Measurements from ENCODE around the gene LCTL.
A peak's percentile ranks its signal among the peaks of the same experiment; 100 is the strongest.

Gene LCTL, protein sequence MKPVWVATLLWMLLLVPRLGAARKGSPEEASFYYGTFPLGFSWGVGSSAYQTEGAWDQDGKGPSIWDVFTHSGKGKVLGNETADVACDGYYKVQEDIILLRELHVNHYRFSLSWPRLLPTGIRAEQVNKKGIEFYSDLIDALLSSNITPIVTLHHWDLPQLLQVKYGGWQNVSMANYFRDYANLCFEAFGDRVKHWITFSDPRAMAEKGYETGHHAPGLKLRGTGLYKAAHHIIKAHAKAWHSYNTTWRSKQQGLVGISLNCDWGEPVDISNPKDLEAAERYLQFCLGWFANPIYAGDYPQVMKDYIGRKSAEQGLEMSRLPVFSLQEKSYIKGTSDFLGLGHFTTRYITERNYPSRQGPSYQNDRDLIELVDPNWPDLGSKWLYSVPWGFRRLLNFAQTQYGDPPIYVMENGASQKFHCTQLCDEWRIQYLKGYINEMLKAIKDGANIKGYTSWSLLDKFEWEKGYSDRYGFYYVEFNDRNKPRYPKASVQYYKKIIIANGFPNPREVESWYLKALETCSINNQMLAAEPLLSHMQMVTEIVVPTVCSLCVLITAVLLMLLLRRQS

DNA sequence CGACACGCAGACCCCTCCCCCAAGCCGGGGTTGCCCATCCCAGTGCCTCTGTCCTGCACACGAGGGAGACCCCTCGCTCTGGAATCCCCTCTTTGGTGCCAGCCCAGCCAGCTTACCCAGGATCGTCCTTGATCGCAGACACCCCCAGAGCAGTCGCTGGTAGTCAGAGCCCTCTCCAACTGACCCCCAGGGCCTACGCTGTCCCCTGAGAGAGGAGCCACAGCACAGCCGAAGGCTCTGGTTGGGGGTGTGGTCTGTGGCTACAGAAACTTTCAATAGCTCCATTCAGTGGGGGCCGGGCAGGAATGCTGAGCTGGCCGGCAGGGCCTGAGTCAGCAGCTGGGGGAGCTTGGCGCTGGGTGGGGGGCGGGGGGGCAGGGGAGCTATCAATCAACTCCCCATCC is at the start of gene LCTL:
Gene LCTL, minus strand, starts transcription at position 258 of the 404 bp plus-strand sequence. CDS start 633 bp downstream, outside the sequence.
- no peaks in the 10 kb centered on the region for H3K36me3 ChIP-seq (ENCODE audit: insufficient read depth, low read length)
- peak within 1 kb of the TSS; percentile 33 for H3K4me3 ChIP-seq (ENCODE audit: low read length)
- H2AFZ ChIP-seq (ENCODE audit: low read depth, low read length), result peak within 1 kb of the TSS; percentile 55
- H3K4me1 ChIP-seq (ENCODE audit: insufficient read depth, low read length), result peaks cover 12% of the 10 kb centered on the region
- no peaks in the 10 kb centered on the region for H3K27me3 ChIP-seq (ENCODE audit: insufficient read depth, low read length)
- H3K9me3 ChIP-seq (ENCODE audit: low read length), result no peaks in the 10 kb centered on the region

DNA sequence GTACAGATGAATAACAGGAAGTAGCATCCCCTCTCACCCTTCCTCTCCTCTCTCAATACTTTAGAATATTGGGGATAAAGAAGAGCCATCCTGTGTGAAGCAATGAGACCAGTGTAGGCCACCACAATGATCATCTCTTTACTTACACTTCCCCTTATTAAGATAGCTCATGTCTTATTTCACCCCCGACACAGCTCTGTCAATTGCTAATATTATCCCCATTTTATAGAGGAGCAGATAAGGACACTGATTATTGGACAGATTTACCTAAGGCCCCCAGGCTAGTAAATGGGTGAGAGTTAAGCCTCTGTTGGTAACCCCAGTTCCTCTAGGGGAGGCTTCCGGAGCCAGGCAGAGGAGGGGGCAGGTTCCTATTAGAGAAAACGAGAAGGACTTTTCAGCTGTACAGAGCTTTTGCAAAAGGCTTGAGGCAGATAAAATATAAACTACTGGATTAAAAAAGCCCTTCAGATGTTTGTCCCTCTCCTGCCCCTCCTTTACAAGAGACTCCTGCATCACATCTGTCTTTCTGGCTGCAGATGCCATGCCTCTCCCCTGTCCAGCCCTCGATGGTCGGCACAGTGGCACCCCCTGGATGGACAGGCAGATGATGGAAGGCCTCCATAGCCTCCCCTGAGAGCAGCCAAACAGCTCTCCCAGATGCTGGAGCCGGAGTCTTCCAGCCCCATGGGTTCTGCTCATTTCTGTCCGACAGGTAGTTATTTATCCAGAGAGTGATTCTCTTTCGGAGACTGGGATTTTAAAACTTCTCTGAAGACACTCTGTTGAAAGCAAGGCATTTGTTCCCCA is 49.4 kb upstream of the LCTL start:
- no peak overlapping the region for H2AFZ ChIP-seq (ENCODE audit: low read depth, low read length)
- no peak overlapping the region for H3K4me3 ChIP-seq (ENCODE audit: low read length)
- no peaks in the 10 kb centered on the region for H3K27me3 ChIP-seq (ENCODE audit: insufficient read depth, low read length)
- H3K9me3 ChIP-seq (ENCODE audit: low read length), result no peaks in the 10 kb centered on the region
- H3K4me1 ChIP-seq (ENCODE audit: insufficient read depth, low read length), result peaks cover 17% of the 10 kb centered on the region
- no peaks in the 10 kb centered on the region for H3K36me3 ChIP-seq (ENCODE audit: insufficient read depth, low read length)

DNA sequence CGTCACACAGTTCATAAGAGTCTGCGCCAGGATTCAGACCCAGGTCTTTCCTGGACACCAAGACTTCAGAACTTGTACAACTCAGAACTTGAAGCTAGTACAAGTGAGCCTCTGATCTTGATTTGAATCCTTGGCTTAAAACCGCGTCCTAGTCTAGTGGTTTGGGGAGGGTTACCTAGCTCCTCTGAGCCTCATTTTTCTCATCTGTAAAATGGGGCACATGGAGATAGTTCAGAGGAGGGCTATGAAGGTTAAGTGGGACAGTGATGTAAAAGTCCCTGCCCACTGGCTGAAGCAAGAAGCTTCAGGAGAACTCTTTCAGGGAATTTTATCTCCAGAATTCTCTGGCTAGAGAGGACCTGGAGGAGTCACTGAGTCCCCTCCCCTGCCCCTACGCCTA is 48.7 kb upstream of the LCTL start:
- Histone ChIP-seq H3K4me3 (ENCODE audit: low read length) (no peak overlapping the region), H3K27me3 (ENCODE audit: insufficient read depth, low read length) (no peaks in the 10 kb centered on the region), H3K36me3 (ENCODE audit: insufficient read depth, low read length) (no peaks in the 10 kb centered on the region), H3K4me1 (ENCODE audit: insufficient read depth, low read length) (peaks cover 11% of the 10 kb centered on the region), H2AFZ (ENCODE audit: low read depth, low read length) (no peak overlapping the region), H3K9me3 (ENCODE audit: low read length) (no peaks in the 10 kb centered on the region)

DNA sequence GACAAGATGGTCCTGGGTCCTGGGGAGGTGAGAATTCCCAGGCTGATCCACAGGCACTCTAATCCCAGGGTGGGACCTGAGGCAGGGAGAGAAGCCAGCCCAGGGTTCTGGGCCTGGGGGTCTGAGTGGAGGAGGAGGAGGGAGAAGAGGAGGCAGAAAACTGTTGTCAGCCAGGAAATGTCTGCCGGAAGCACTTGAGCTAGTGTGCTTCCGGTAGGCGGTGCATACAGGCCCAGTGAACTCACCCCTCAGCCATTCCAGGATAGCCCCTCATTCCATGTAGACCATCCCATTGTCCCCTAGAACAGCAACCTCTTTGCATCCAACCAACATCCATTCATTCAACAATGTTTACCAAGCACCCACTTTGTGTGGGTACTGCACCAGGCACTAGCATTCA is 47.9 kb upstream of the LCTL start:
- Histone ChIP-seq H3K36me3 (ENCODE audit: insufficient read depth, low read length) (no peaks in the 10 kb centered on the region), H3K27me3 (ENCODE audit: insufficient read depth, low read length) (no peaks in the 10 kb centered on the region), H3K4me3 (ENCODE audit: low read length) (no peak overlapping the region), H3K4me1 (ENCODE audit: insufficient read depth, low read length) (peaks cover 8% of the 10 kb centered on the region), H3K9me3 (ENCODE audit: low read length) (no peaks in the 10 kb centered on the region), H2AFZ (ENCODE audit: low read depth, low read length) (no peak overlapping the region)

DNA sequence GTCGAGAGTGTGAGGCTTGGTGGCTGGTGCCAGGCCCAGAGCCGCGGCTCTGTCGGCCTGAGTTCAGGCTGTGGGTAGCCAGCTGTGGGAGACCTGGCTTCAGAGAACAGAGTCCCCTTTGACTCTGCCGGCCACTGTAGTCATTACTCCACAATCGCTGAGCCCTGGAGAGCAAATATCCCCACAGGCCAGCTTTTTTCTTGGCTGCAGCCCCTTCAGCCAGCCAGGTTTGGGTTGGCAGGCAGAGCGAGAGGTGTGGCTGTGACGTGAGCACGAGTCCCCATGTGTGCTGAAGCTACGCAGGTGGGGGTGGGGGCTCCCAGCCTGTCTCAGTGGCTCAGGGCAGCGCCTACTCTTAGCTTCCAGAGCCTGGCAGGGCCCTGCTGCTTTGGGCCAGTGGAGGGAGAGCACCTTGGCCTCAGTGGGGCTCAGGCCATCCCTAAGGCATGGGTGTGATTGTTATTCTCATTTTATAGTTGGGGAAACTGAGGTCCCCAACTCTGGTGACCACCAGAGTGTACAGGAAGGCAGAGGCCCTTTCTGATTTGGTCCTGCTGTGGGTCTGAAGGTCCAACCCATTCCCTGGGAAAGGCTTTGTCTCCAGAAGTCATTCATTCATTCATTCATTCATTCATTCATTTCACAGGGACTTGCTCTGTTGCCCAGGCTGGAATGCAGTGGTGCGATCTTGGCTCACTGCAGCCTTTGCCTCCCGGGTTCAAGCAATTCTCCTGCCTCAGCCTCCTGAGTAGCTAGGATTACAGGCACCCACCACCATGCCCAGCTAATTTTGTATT is 45.7 kb upstream of the LCTL start:
- Histone ChIP-seq H3K36me3 (ENCODE audit: insufficient read depth, low read length) (no peaks in the 10 kb centered on the region), H3K4me1 (ENCODE audit: insufficient read depth, low read length) (no peaks in the 10 kb centered on the region), H2AFZ (ENCODE audit: low read depth, low read length) (no peak overlapping the region), H3K9me3 (ENCODE audit: low read length) (no peaks in the 10 kb centered on the region), H3K4me3 (ENCODE audit: low read length) (no peak overlapping the region), H3K27me3 (ENCODE audit: insufficient read depth, low read length) (no peaks in the 10 kb centered on the region)

DNA sequence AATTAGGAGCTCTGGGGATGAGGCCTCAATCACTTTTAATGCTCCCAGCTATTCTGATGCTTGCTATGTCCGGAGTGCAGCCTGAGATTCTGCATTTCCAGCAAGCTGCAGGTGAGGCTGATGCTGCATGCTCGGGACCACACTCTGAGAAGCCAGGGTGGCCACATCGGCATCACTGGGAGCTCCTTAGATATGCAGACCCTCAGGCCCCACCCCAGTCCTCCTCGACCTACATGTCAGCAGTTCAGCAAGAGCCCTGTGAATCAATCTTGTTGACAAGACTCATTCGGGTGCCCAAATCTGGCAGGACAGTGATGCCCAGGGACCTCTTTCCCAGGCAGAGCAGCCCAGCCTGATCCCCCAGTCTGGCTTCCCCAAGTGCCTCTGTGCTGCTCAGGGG is 44.1 kb upstream of the LCTL start:
- Histone ChIP-seq H3K4me1 (ENCODE audit: insufficient read depth, low read length) (no peaks in the 10 kb centered on the region), H3K4me3 (ENCODE audit: low read length) (no peak overlapping the region), H3K9me3 (ENCODE audit: low read length) (no peaks in the 10 kb centered on the region), H2AFZ (ENCODE audit: low read depth, low read length) (no peak overlapping the region), H3K36me3 (ENCODE audit: insufficient read depth, low read length) (no peaks in the 10 kb centered on the region), H3K27me3 (ENCODE audit: insufficient read depth, low read length) (no peaks in the 10 kb centered on the region)

DNA sequence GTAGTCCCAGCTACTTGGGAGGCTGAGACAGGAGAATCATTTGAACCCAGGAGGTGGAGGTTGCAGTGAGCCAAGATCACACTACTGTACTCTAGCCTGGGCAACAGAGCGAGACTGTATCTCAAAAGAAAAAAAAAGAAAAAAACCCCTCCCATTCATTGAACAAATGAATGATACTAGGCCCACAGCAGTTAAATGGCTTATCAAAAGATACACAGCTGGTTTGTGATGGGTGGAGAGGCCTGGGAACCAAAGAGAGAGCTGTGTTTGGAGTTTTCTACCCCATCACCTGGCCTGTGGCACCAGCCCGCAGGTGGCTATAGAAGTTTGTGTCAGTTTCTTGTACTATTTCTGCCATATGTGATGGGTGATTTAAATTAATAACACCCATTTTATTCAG is 43.1 kb upstream of the LCTL start:
- H3K27me3 ChIP-seq (ENCODE audit: insufficient read depth, low read length), result no peaks in the 10 kb centered on the region
- H3K4me1 ChIP-seq (ENCODE audit: insufficient read depth, low read length), result no peaks in the 10 kb centered on the region
- no peaks in the 10 kb centered on the region for H3K36me3 ChIP-seq (ENCODE audit: insufficient read depth, low read length)
- no peak overlapping the region for H3K4me3 ChIP-seq (ENCODE audit: low read length)
- H3K9me3 ChIP-seq (ENCODE audit: low read length), result no peaks in the 10 kb centered on the region
- H2AFZ ChIP-seq (ENCODE audit: low read depth, low read length), result no peak overlapping the region

DNA sequence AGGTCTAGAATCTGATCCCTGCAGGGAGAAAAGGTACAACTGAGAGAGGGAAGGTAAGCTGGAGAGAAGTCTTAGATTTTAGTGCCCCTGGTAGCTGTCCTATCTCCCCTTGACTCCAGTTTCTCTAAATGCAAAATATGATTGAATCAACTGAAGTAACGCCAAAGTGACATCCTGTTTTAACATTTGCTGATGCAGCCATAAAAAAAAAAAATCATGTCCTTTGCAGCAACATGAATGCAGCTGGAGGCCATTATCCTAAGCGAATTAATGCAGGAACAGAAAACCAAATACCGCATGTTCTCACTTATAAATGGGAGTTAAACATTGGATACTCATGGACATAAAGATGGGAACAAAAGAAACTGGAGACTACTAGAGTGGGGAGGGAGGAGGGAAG is 42.4 kb upstream of the LCTL start:
- Histone ChIP-seq H3K27me3 (ENCODE audit: insufficient read depth, low read length) (no peaks in the 10 kb centered on the region), H3K36me3 (ENCODE audit: insufficient read depth, low read length) (no peaks in the 10 kb centered on the region), H2AFZ (ENCODE audit: low read depth, low read length) (no peak overlapping the region), H3K4me1 (ENCODE audit: insufficient read depth, low read length) (no peaks in the 10 kb centered on the region), H3K9me3 (ENCODE audit: low read length) (no peaks in the 10 kb centered on the region), H3K4me3 (ENCODE audit: low read length) (no peak overlapping the region)

DNA sequence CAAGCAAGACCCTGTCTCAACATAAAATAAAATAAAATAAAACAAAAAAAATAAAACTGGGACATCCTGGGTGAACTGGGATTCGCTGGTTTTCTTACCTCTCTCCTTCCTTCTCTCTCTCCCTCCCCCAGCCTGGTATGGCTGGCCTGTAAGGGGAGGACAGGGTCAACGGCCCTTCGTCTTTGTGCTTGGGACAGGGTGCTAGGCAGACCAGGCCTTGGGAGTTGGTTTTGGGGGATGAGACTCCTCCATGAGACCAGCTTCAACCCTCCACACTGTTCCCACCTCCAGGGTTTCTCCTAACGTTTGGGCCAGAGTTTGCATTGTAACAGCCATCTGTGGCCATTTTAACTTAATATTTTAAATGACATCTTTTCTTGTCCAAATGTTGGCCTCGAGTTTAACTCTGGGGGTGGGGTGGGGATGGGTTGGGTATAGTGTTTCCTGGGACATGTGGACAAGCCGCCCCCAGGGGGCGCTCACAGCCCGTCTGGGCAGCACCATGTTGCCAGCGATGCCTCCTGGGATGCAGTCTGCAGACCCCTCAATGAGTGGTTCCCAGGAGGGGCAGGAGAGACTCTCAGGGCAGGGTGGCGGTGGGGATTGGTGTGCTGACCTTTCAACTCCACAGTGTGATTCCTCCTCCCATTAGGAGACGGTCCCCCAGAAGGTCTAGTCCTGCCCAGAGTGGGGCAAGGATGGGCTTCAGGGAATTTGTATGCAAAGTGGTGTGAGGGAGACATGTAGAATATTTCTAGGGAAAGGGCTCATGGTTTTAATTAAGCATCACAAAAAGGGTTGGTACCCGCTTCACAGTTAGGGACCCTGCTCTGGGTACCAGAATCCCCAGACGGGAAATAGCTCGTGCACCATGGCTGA is 37.7 kb upstream of the LCTL start:
- no peaks in the 10 kb centered on the region for H3K36me3 ChIP-seq (ENCODE audit: insufficient read depth, low read length)
- peaks cover 8% of the 10 kb centered on the region for H3K27me3 ChIP-seq (ENCODE audit: insufficient read depth, low read length)
- H2AFZ ChIP-seq (ENCODE audit: low read depth, low read length), result no peak overlapping the region
- H3K4me1 ChIP-seq (ENCODE audit: insufficient read depth, low read length), result no peaks in the 10 kb centered on the region
- H3K4me3 ChIP-seq (ENCODE audit: low read length), result no peak overlapping the region
- no peaks in the 10 kb centered on the region for H3K9me3 ChIP-seq (ENCODE audit: low read length)

DNA sequence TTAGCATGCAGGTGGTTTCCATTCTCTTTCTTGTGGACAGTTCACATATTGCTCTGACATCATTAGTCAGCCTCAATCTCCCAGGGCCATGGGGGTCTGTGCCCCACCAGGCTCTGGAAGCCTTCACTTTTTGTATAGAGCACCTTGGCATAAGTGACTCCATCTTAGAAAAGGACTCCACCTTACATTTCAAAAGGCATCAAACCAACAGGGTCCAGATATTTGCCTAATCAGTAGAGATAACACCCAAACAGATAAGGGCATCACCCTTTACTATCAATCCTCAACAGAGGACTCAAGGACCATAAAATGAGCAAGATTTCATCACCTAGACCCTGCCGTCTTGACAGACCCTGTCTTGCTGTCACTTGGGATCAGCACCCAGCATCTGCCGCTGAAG is 35.7 kb upstream of the LCTL start:
- Histone ChIP-seq H2AFZ (ENCODE audit: low read depth, low read length) (no peak overlapping the region), H3K9me3 (ENCODE audit: low read length) (no peaks in the 10 kb centered on the region), H3K4me3 (ENCODE audit: low read length) (no peak overlapping the region), H3K4me1 (ENCODE audit: insufficient read depth, low read length) (no peaks in the 10 kb centered on the region), H3K27me3 (ENCODE audit: insufficient read depth, low read length) (peaks cover 15% of the 10 kb centered on the region), H3K36me3 (ENCODE audit: insufficient read depth, low read length) (no peaks in the 10 kb centered on the region)

DNA sequence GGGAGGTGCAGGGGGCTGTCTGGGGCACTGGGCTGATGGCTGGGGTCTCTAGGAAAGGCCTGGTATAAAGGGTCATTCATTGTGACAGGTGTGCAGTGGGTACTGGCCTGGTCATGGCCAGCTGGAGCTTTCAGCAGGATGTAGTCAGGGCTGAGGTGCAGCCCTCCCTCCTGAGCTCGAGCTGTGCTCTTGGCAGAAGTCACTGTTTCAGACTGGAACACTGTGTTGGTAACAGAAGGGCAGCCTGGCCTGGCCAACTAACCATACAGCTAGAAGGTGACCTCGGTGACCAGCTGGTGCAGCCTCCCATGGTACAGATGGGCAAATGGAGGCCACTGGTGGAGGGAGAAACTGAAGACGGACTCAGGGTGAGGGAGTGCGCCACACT is 34.4 kb upstream of the LCTL start:
- Histone ChIP-seq H3K36me3 (ENCODE audit: insufficient read depth, low read length) (no peaks in the 10 kb centered on the region), H3K9me3 (ENCODE audit: low read length) (no peaks in the 10 kb centered on the region), H3K4me3 (ENCODE audit: low read length) (no peak overlapping the region), H3K27me3 (ENCODE audit: insufficient read depth, low read length) (peaks cover 15% of the 10 kb centered on the region), H3K4me1 (ENCODE audit: insufficient read depth, low read length) (no peaks in the 10 kb centered on the region), H2AFZ (ENCODE audit: low read depth, low read length) (no peak overlapping the region)

DNA sequence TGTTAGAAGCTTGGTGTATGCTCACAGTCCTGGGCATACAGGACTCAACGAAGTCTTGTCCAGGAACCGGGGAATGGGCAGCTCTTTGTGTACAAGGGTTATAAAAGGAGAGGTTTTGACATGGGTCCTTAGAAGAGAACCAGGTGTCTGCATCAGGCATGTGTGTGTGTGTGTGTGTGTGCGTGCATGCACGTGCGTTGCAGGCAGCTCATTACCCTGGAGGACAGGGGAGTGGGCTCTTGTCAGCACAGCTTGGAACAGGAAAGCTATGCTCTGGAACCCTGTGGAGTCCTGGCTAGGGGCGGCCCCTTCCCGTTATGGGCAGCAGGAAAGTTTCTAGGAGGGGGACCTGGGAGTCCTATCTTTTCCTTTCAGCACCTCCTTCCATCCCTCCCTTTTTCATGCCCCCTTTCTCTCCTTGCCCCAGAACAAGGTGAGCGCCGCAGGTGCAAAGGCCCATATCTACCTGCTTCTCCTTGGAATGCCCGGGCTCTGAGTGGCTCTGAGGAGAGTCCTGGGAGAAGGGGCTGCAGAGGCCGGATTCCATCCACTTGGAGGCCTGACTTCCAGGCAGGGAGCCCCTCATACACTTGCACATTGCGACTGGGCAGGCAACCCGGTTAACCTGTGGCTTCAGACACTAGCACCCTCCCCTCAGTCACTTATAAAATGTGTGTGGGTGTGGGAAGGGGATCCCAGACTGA is 33.9 kb upstream of the LCTL start:
- no peak overlapping the region for H3K4me3 ChIP-seq (ENCODE audit: low read length)
- peaks cover 19% of the 10 kb centered on the region for H3K27me3 ChIP-seq (ENCODE audit: insufficient read depth, low read length)
- no peaks in the 10 kb centered on the region for H3K36me3 ChIP-seq (ENCODE audit: insufficient read depth, low read length)
- H3K9me3 ChIP-seq (ENCODE audit: low read length), result no peaks in the 10 kb centered on the region
- no peaks in the 10 kb centered on the region for H3K4me1 ChIP-seq (ENCODE audit: insufficient read depth, low read length)
- H2AFZ ChIP-seq (ENCODE audit: low read depth, low read length), result no peak overlapping the region

All from neuron (in vitro differentiated cells).